GM21423 (cell line): ENCODE results near the gene KRTAP12-4.
"Not testable (repeated sequence)": the region's sequence is repeated elsewhere in the genome, so short reads cannot be mapped to it uniquely, and the experiment has no call there.

Experiments used
- ATAC-seq: cut with Tn5 transposase; IDR thresholded peaks from one replicate; pipeline ENCODE4 v1.9.1; 2021; ENCODE audit warnings: mild to moderate bottlenecking, moderate library complexity; ENCODE audit not compliant: unreplicated experiment

KRTAP12-4 gene

DNA sequence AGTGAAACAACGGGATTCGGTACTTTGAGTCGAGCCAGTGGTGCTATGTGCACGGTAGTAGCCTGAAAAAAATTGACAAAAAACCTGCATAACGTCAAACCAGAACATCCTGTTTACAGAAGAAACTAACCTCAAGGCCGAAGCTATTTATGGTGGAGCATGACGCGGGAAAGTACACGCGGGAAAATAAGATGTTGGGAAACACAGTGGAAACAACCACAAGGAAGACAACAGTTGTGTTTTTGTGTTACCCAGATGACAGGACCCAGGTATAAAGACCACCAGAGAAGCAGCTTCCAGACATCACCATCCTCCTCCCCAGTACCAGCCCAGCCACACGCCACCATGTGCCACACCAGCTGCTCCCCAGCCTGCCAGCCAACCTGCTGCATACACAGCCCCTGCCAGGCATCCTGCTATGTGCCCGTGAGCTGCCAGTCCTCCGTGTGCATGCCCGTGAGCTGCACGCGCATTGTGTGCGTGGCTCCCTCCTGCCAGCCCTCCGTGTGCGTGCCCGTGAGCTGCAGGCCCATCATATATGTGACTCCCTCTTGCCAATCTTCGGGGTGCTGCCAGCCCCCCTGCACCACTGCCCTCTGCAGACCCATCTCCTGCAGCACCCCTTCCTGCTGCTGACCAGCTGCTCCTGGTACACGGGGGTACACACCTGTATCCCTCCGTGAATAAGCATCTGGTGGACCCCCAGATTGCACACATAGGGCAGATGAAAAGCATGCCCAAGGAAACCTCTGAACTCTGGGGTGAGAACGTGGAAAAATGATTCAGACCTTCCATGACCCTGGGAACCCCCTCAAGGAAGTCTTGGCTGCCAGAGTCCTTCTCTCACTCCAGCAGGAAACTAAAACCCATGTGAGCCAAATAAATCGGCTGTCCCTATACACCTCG, 3.4 kb upstream of the KRTAP12-4 start, which contains the start of gene KRTAP12-3:
Gene KRTAP12-3, plus strand, starts transcription at position 298 of the 906 bp plus-strand sequence. Its CDS starts 48 bp downstream, at position 346.
- ATAC-seq: no peak

DNA sequence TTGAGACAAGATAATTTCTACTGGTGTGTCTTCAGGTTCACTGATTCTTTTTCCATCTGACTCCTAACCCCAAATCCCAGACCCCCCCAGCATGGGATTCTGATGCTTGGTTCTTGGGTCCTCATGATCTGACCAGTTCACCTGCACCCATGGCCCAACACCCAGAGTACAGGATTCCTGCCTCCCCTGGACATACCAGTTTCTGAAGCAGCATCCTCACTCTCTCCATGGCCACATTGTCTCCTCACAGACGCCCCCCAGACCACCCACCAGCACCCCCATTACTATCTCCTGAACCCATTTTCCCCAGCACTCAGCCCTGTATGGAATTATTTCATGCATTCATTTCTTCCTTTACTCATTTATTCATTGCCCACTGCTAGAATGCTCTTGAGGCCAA, 2.4 kb upstream of the KRTAP12-4 start:
- no peak for ATAC-seq

DNA sequence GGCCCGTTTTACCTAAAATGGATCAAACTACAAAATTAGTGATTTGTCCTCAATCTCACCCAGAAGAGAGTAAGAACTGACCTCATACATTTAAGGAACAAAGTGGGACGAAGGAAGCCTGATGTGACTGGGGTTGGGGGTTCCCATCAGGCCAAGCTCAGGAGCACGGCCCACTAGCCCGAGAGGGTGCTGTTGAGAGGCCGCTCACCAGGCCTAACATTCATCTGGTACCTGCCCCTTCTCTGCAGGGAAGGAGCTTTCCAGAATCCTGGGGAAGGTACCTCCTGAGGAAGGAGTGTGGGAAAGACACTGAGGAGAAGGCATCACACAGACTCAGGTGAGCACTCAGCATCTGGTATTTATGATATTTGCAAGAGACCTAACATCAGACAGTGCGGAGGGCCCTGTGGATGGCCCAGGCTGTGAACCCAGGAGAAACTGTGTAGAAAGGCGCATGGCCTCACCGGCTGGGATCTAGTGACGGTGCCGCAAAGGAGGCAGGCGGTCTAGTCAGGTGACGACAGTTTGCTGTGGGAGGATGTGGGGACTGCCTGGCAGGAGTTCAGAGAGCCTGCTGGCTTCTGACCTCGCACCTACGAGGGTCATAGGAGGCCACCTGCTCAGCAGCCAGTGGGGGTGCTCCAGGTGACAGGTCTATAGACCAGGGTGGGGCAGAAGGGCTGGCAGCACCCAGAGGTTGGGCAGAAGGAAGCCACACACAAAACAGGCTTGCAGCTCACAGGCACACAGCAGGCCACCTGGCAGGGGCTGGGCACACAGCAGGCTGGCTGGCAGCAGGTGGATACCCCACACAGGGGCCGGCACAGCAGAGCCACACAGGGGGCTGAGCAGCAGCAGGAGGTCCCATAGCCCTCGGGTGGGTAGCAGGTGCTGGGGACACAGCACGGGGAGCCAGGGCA, 543 bp downstream of the KRTAP12-4 start:
- no peak for ATAC-seq

DNA sequence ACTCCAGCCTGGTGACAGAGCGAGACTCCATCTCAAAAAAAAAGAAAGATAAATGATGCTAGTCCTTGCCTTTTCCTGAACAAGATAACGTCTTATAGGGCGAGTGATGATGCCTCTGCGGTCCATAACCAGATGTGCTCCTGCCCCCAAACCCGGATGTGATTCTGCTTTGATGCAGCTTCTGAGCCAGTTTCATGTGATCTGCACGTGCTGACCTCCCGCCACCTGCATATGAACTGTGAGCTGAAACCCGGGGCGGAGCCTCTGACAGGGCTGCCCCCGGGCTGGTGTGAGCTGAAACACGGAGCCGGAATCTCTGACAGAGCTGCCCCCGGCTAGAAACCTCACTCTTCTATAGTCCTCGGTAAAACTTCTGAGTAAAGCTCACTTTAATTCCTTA, 1.3 kb downstream of the KRTAP12-4 start:
- no peak for ATAC-seq

DNA sequence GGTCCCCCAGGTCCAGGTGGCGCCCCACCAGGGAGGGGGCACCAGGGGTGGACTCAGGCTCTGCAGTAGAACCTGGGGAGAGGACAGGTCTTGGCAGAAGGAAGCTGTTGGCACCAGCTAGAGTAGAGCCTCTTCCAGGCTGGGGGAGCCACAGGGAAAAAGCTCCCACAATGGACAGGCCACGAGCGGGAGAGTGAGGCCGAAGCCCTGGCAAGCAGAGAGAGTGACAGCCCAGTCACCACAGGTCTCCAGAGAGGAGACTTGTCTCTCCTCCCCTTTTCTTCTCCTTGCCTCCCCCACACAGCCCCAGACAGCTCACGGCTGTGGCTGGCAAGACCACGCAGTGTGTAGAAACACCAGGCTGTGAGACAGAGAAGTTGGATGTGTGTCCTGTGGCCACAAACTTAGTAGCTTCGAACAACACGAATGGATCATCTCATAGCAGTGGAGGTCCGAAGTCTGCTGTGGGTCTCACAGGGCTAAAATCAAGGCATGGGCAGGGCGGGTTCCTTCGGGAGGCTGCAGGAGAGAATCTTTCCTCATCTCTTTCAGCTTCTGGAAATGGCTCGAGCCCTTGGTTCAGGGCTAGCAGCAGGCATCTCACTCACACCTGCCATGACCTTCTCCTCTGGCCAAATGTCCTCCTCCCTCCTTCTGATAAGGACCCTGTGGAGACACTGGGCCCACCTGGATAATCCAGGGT, 3.3 kb downstream of the KRTAP12-4 start:
- ATAC-seq: no peak

DNA sequence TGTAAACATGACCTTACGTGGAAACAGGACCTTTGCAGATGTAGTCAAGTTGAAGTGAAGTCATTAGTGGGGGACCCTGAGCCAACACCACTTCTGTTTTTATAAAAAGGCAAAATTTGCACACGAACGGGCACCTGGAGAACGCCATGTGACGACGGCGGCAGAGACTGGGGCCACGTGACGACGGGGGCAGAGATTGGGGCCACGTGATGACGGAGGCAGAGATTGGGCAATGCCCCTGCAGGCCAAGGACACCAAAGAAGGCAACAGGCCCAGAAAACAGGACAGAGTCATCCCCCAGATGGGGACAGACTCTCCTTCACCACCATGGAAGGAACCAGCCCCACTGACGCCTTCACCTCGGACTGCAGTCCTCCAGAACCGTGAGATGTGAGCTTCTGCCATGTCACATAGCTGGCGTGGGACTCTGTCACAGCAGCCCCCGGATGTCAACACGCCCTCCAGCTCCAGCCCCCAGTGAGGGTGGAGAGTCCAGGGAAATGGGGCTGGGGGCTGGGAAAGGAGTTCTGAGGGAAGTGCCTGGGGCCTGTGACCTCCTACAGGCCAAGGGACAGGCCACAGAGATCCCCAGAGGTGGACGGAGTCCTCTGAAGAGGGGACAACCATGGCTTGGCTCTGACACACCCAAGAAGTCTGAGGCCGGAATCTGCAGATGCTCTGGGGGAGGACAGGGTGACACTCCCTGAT, 4.0 kb downstream of the KRTAP12-4 start:
- no peak for ATAC-seq

DNA sequence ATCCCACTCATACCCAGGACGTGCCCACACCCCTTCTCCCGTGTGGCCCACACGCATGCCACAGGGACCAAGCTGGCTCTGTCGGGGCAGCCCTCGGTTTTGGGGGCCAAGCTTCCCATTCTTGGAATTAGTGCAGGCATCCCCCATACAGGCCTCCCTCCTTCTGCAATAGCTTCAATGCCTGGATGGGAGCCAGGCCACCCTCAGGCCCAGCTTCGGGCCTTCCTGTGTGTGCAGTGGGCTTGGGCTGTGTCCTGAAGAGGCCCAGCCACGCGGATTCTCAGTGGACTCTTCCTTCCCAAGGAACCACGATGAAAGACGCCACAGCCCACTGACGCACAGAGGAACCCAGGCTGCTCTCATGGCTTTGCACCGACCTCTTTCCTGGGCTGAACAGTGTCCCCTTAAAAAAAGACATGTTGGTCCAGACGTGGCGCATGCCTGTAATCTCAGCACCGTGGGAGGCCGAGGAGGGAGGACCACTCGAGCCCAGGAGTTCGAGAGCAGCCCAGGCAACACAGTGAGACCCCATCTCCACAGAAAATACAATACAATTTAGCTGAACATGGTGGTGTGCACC, 4.8 kb downstream of the KRTAP12-4 start:
- ATAC-seq: no peak

DNA sequence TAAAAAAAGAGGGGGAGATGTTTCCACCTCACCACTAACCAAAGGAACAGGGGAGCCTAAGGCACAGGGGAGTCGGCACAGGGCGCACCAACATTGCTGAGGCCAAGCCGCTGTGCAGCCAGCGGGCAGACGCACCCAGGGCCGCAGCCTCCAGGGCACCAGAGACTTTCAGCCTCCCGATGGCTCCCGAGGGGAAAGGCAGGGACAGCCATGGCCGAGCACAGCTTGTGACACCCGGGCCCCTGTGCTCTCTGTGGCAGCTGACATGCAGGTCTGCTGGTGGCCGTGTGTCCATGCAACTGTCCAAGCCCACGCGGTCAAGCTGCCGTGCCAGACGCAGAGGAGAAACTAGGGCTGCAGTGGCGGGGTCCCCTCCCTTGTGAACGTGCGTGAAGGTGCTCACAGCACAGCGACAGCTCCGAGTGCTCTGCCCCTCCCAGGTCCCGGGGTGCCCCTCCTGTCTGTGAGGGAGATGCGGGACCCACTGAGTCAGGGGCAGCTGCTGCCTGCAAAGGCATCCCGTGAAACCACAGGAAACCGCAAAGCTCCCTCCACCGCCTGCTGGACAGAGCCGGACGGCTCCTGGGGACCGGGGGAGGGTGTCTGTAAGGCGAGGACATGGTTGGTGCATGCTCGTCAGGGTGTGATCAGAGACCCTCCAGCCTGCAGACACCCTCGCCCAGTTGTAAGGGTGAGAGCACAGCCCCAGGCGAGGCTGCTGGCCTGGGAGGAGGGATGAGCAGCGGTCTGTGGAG, 5.7 kb downstream of the KRTAP12-4 start:
- ATAC-seq: no peak

DNA sequence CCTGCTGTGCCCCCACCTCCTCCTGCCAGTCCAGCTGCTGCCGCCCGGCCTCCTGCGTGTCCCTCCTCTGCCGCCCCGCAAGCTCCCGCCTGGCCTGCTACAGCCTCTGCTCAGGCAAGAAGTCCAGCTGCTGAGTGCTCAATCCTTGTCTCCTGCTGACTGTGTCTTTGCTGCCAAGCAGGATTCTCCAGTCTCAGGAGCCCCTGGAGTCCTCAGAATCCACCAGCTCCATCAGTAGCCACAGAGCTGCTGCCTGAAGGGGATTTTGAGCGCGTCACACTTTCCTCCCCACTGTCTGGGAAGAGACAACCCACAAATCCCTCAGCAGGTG, 7.3 kb downstream of the KRTAP12-4 start:
- no peak for ATAC-seq

DNA sequence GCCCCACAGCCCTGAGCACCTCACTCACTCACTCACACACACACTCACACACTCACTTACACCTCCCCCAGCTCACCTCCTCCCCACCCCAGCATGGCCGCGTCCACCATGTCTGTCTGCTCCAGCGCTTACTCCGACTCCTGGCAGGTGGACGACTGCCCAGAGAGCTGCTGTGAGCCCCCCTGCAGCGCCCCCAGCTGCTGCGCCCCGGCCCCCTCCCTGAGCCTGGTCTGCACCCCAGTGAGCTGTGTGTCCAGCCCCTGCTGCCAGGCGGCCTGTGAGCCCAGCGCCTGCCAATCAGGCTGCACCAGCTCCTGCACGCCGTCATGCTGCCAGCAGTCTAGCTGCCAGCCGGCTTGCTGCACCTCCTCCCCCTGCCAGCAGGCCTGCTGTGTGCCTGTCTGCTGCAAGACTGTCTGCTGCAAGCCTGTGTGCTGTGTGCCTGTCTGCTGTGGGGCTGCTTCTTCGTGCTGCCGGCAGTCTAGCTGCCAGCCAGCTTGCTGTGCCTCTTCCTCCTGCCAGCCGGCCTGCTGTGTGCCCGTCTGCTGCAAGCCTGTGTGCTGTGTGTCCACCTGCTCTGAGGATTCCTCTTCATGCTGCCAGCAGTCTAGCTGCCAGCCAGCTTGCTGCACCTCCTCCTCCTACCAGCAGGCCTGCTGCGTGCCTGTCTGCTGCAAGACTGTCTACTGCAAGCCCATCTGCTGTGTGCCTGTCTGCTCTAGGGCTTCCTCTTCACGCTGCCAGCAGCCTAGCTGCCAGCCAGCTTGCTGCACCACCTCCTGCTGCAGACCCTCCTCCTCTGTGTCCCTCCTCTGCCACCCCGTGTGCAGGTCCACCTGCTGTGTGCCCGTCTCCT, 7.9 kb downstream of the KRTAP12-4 start, which contains the start of gene KRTAP10-11:
Gene KRTAP10-11, plus strand, starts transcription at position 49 of the 856 bp plus-strand sequence. Its CDS starts 45 bp downstream, at position 94.
- not testable (repeated sequence) for ATAC-seq

DNA sequence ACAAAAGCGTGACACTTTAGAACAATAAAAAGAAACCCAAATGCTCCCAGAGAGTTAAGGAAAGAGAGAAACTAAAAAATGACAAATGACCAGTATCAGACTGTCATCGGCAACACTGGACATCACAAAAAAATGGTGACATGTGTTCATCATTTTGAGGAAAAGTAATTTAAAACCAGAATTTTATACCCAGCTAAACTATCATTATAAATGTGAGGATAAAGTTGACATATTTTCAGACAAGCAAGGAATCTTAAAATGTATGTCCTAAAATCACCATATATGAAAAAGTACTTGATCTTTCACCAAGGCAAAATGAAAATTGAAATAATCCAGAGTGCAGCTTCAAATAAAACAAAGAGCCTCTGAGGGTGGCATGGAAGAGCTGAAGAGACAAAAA, 9.6 kb downstream of the KRTAP12-4 start:
- no peak for ATAC-seq

DNA sequence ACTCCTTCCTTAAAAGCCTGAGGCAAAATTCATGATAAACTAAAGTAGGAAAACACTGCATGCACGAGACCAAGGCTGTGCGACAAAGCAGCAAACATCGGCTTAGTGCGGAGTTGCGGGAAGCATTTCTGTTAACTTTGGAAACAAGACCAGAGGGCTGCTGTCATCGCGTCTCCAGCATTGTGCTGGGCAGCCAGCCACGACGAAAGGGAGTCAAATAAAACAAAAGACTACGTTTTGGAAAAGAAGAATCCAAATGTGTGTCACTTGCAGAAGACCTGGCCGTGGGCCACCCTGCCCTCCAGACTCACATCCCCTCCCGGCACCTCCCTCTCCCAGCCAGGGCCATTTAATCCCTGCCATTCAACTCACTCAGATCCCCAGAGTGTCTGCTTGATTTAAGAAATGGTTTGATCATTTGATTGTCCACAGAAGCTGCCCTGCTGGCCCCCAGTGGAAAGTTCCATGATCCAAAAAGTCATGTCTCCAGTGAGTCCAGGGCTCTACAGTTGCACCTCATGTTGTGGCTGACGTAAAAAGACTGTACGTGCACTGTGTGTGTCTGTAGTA, 10.6 kb downstream of the KRTAP12-4 start:
- ATAC-seq: no peak

DNA sequence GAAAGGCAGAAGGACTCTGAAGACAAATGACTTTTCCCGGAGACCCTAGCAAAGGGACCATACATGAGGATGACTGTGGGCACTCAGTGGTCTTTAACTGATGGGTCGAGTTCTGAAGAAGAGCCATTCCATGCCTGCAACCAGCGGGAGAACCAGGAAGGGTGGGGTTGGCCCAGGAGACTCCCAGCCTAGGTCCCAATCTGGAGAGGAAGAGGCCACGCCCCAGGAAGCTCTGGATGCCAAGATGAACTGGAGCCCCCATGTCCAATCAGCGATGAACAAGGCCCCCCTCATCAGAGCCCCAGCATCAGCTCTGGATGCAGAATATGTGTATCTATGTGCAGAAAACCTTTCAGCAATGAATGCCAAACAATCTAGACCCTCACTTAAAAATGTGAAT, 13.7 kb downstream of the KRTAP12-4 start:
- ATAC-seq: no peak

DNA sequence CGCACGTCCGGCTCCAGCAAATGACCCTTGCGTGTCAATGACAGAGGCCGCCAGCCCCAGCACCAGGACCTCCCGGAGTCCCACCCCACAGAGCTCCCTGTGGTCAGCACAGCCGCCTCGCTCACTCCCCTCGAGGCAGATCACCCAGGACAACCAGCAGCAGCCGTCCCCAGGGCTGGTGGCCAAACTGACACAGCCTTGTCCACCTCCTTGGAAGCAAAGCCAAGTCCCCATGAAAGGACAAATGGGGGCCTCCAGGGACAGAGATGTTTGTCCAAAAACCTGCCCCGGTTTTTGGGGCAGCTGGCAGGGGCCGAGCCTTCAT, 15.2 kb downstream of the KRTAP12-4 start:
- ATAC-seq: no peak

DNA sequence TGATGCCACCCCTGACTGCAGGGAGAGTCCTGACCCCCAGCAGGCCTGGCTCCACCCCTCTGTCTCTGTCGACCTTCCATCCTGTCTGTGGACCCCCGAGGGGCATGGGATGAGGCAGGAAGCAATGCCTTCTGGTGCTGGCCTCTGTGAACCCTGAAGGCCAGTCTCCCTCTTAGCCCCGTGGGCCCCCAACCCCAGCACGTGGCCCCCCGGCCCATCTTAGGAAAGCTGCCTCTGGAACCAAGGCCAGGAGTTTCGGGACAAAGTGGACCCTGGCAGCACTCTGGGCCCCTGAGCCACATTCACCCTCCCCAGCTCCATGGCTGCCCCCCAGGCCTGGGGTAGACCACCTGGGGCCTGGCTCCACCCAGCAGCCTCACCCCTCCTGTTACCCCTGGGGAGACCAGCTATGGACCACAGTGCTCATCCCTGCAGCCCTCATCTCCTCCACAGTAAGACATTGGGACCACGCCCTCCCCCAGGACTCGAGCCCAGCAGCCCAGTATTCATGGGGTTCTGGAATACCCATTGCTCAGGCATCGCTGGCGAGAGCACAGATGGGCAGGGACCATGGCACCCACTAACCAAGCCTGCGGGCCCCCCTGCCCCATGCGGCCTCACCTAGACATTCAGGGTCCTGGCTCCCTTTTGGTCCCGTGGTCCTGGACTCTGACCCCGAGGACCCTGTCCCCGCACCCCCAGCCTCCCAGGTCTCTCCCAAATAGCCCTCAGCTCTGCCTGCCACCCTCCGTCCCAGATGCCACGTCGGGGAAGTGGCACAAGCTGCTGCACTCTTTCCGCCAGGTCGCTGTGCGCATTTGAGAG, 15.7 kb downstream of the KRTAP12-4 start:
- ATAC-seq: not testable (repeated sequence)

DNA sequence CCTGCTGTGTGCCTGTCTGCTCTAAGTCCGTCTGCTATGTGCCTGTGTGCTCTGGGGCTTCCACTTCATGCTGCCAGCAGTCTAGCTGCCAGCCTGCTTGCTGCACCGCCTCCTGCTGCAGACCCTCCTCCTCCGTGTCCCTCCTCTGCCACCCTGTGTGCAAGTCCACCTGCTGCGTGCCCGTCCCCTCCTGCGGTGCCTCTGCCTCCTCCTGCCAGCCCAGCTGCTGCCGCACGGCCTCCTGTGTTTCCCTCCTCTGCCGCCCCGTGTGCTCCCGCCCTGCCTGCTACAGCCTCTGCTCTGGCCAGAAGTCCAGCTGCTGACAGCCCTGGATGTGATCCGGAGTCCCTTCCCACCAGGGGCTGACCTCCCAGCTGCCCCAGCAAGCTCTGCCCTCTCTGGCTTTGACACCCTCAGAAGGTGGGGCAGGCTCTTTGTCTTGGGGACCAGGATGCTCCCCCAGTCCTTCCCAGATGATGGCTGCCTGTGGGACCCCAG, 16.6 kb downstream of the KRTAP12-4 start:
- not testable (repeated sequence) for ATAC-seq
